HG02642 (cell line): ENCODE data around the gene GSTM2.
"Not testable (repeated sequence)": the region's sequence is repeated elsewhere in the genome, so short reads cannot be mapped to it uniquely, and the experiment has no call there.

Experiments used
- ATAC-seq: cut with Tn5 transposase; IDR thresholded peaks from one replicate; pipeline ENCODE4 v1.9.1; 2021; ENCODE audit warnings: mild to moderate bottlenecking; ENCODE audit not compliant: unreplicated experiment, poor library complexity

GSTM2 gene

GRCh38 chr1:109711593-109712320, 43.9 kb downstream of the GSTM2 start, which contains the start of gene GSTM5:
Gene GSTM5, plus strand, starts transcription at chr1:109712251. Its CDS starts 62 bp downstream, at chr1:109712313.
- not testable (repeated sequence) for ATAC-seq

GRCh38 chr1:109712321-109712864, 44.5 kb downstream of the GSTM2 start:
- no peak for ATAC-seq

- ATAC-seq = no peak
Observed at GRCh38 chr1:109713636-109714035, 45.8 kb downstream of the GSTM2 start.

DNA sequence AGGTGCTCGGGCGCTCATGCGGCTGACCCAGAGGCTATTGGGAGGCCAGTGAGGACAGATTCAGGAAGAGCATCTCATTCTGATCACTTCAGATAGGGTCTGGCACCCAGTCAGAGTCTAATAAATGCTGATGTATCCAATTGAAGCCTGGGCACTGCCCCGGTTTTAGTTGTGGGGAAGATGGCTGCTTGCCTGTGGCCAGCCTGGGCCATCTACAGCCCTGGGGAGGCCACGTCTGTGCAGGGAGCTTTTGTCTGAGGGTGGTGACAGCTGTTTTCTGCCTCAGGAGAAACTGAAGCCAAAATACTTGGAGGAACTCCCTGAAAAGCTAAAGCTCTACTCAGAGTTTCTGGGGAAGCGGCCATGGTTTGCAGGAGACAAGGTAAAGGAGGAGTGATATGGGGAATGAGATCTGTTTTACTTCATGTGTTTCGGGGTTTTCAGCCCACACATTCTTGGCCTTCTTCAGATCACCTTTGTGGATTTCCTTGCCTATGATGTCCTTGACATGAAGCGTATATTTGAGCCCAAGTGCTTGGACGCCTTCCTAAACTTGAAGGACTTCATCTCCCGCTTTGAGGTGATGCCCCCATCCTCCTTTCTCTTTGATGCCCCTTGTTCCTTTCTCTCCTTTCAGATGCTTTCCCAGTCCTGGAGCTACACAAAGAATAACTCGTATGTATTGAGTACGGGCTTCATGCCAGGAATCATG, 47.0 kb downstream of the GSTM2 start:
- ATAC-seq = no peak

- no peak for ATAC-seq
Observed at GRCh38 chr1:109716121-109716520, 48.3 kb downstream of the GSTM2 start.

DNA sequence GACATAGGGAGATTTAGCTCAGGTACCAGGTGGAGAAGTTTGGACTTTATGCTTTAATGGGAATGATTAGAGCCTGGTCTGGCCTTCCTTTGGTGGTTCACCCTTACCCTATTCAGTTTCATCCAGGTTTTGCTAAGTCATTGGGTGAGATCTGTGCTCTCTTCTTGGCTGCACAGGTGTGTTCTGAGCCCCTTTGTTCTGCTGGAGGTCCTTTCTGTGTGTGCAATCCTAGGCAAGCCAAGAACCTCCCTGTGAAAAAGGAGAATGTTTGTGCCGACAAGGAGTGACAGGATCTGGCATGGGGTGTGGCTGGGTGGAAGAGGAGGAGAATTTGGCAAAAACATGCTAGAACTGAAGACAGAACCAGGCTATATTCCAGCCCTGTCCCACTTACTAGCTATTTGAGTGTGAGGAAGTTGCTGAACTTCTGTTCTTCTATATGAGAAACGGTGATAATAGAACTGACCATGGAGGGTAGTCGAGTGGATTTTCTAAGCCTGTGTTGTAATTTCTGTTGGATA, 48.8 kb downstream of the GSTM2 start:
- ATAC-seq = no peak

DNA sequence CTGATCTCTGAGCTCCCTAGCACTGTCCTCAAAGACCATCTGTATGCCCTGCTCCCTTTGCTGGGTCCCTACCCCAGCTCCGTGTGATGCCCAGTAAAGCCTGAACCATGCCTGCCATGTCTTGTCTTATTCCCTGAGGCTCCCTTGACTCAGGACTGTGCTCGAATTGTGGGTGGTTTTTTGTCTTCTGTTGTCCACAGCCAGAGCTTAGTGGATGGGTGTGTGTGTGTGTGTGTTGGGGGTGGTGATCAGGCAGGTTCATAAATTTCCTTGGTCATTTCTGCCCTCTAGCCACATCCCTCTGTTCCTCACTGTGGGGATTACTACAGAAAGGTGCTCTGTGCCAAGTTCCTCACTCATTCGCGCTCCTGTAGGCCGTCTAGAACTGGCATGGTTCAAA, 49.9 kb downstream of the GSTM2 start:
- ATAC-seq = no peak

GRCh38 chr1:109718495-109718894, 50.6 kb downstream of the GSTM2 start:
- no peak for ATAC-seq

GRCh38 chr1:109719337-109719837, 51.5 kb downstream of the GSTM2 start:
- ATAC-seq = no peak

- no peak for ATAC-seq
Observed at GRCh38 chr1:109721042-109721441, 53.2 kb downstream of the GSTM2 start.

DNA sequence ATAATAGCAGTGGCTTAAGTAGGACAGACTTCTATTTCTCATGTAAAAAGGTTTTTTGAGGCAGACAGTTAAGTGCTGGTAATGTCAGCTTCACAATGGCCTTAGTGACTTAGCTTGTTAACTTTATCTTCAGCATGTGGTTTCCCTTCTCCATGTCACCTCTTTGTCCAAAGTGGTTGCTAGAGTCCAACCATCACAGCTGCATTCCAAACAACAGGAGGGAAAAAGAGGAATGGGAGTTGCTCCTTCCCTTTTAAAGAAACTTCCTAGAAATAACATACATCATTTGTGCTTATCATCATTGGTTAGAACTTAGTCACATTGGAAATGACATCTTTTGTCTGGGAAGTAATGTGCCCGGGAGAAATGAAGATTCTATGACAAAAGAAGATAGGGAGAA, 54.1 kb downstream of the GSTM2 start:
- no peak for ATAC-seq

DNA sequence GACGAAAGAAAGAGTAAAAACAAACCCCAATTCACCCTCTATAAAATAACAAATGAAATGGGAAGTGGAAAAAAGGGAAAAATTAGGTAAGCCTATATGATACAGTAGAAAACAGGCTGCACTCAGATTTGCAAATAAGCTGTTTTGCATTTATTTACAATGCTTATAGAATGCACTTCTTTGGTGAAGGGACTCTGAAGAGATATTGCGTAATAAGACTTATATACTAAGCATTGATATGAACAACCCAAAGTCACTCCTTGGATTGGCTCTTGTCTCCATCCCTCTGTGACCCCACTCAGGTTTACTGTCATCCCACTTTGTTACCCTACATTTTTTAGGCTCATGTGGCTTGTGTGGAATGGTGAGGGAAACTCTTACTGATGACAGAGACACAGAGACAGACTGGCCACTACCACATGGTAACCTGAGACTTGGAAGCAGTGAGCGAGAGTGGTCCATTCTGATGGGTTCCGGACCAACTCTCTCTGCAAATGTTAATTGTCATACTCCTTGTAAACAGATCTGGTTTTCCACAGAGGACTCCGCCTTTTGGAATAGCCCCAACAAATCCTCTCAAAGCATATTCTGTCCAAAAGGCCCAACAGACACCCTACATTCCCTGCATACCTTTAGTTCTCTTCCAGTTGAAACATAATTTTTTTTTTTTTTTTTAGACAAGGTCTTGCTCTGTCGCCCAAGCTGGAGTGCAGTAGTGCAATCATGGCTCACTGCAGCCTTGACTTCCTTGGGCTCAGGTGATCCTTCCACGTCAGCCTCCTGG, 55.2 kb downstream of the GSTM2 start:
- no peak for ATAC-seq
